Activated B cell treated with CpG ODN at 0.5 μM for 24 hours (primary cell): ENCODE results near the gene TRAF2. TPM values are rescaled to one million over a fixed set of nuclear protein-coding genes. Genes with fewer than 3 reads are reported as not detected.

Source experiments
- ATAC-seq: fragments of 200-7000 bp; cut with Tn5 transposase; one replicate; pipeline ENCODE4 v1.10.0; 2021; ENCODE audit warnings: low read depth, mild to moderate bottlenecking, moderate library complexity
- CTCF ChIA-PET: fragments of 350-600 bp; sonication (Branson Sonifier 250); formaldehyde crosslinking; loops from one replicate; lab custom pipeline; 2021; ENCODE audit warnings: antibody characterized with exemption; lab: Charles Lee
- POLR2A ChIA-PET: fragments of 350-600 bp; sonication (Branson Sonifier 250); formaldehyde crosslinking; loops from one replicate; lab custom pipeline; 2021; ENCODE audit warnings: antibody characterized with exemption; lab: Charles Lee
- DNase-seq: peaks from one replicate; pipeline ENCODE4 v3.0.0; 2022
- H3K27ac Mint-ChIP-seq: one replicate; pipeline ENCODE4 v1.8.0; 2020; ENCODE audit warnings: mixed read lengths
- H3K27me3 Mint-ChIP-seq: one replicate; pipeline ENCODE4 v1.8.0; 2021; ENCODE audit warnings: mixed read lengths
- H3K36me3 Mint-ChIP-seq: one replicate; pipeline ENCODE4 v1.8.0; 2021; ENCODE audit warnings: low read depth, mixed read lengths
- H3K4me1 Mint-ChIP-seq: one replicate; pipeline ENCODE4 v1.8.0; 2021; ENCODE audit warnings: mixed read lengths
- H3K4me3 Mint-ChIP-seq: one replicate; pipeline ENCODE4 v1.8.0; 2020; ENCODE audit warnings: mild to moderate bottlenecking, mixed read lengths
- H3K9me3 Mint-ChIP-seq: one replicate; pipeline ENCODE4 v1.8.0; 2020; ENCODE audit warnings: mixed read lengths
- CTCF ChIP-seq: fragments of 200-600 bp; IDR thresholded peaks from one replicate; pipeline ENCODE4 v1.8.0; 2022; ENCODE audit warnings: antibody characterized with exemption, mild to moderate bottlenecking
- intact Hi-C: fragments of 100-400 bp; cut with micrococcal nuclease; formaldehyde crosslinking; loops from one replicate; pipeline ENCODE4 v1.15.1; 2024
- total RNA-seq: library from RNA; stranded (reverse); gene quantifications from 2 replicates; pipeline ENCODE4 v1.2.3, GENCODE V29; 2022

Gene TRAF2
- total RNA-seq, 1 donor from 2014 or later, result 58.2 TPM

GRCh38 chr9:136947028-136947891 lies 60.9 kb downstream of the TRAF2 start:
- peaks cover 6% of the 10 kb centered on the region for H3K36me3 Mint-ChIP-seq
- TF ChIP-seq CTCF, result no peak
- intact Hi-C loops, result loop anchor here (10.0 kb wide), 1 partner anchor 278 kb away; the partner anchor contains the start of genes CYSRT1, RNF208 and RNF224
- no peak overlapping the region for H3K4me3 Mint-ChIP-seq
- POLR2A ChIA-PET, result interaction anchor here (0.6 to 3.0 kb wide), 4 partner anchors 49 to 105 kb away, joined by 3 to 10 read pairs (median 6); partner anchors contain the start of genes AJM1 and CLIC3
- peaks cover 14% of the 10 kb centered on the region for H3K4me1 Mint-ChIP-seq
- no peak for DNase-seq
- no peaks in the 10 kb centered on the region for H3K9me3 Mint-ChIP-seq
- CTCF ChIA-PET, result interaction anchor here (0.8 to 2.4 kb wide), 10 partner anchors 45 to 182 kb away, joined by 3 to 39 read pairs (median 4); partner anchors contain the start of genes CLIC3, PAXX and TRAF2
- no peak for ATAC-seq
- H3K27me3 Mint-ChIP-seq, result no peaks in the 10 kb centered on the region
- no peak overlapping the region for H3K27ac Mint-ChIP-seq

- no peak for ATAC-seq
- no peak for DNase-seq
- intact Hi-C loops, result loop anchor here (10.0 kb wide), 1 partner anchor 277 kb away; the partner anchor contains the start of genes CYSRT1, RNF208 and RNF224
- no peak overlapping the region for H3K27ac Mint-ChIP-seq
- no peak overlapping the region for H3K4me3 Mint-ChIP-seq
- no peaks in the 10 kb centered on the region for H3K36me3 Mint-ChIP-seq
- TF ChIP-seq CTCF, result no peak
- ChIA-PET CTCF (interaction anchor here (0.8 to 2.4 kb wide), 11 partner anchors 44 to 182 kb away, joined by 3 to 39 read pairs (median 3); partner anchors contain the start of genes CLIC3, PAXX and TRAF2), POLR2A (interaction anchor here (0.6 to 3.0 kb wide), 6 partner anchors 49 to 121 kb away, joined by 3 to 10 read pairs (median 4); partner anchors contain the start of genes AJM1 and CLIC3)
- H3K27me3 Mint-ChIP-seq, result no peaks in the 10 kb centered on the region
- no peaks in the 10 kb centered on the region for H3K9me3 Mint-ChIP-seq
- H3K4me1 Mint-ChIP-seq, result peaks cover 12% of the 10 kb centered on the region
These were observed 61.7 kb downstream of the TRAF2 start for GRCh38 chr9:136947955-136948510.

- no peaks in the 10 kb centered on the region for H3K36me3 Mint-ChIP-seq
- POLR2A ChIA-PET, result interaction anchor here (0.6 to 3.0 kb wide), 11 partner anchors 33 to 251 kb away, joined by 3 to 15 read pairs (median 4); partner anchors contain the start of genes AJM1, CLIC3, PAXX and TPRN
- no peak for TF ChIP-seq CTCF
These were observed 63.0 kb downstream of the TRAF2 start for GRCh38 chr9:136949239-136949816.

GRCh38 chr9:136949817-136950655 lies 63.7 kb downstream of the TRAF2 start:
- Mint-ChIP-seq H3K4me3 (peak overlapping the region; percentile 82), H3K36me3 (no peaks in the 10 kb centered on the region), H3K4me1 (peaks cover 5% of the 10 kb centered on the region), H3K27ac (peak overlapping the region; percentile 86), H3K9me3 (no peaks in the 10 kb centered on the region), H3K27me3 (no peaks in the 10 kb centered on the region)
- CTCF ChIA-PET, result no interaction called here
- no peak for TF ChIP-seq CTCF
- peak; percentile 94 for DNase-seq
- POLR2A ChIA-PET, result interaction anchor here (0.6 to 3.0 kb wide), 9 partner anchors 42 to 251 kb away, joined by 3 to 15 read pairs (median 4); partner anchors contain the start of genes AJM1, CLIC3, PAXX and TPRN
- peak; percentile 96 for ATAC-seq
- intact Hi-C loops, result loop anchor here (1.0 to 10.0 kb wide), 2 partner anchors 85 to 275 kb away; partner anchors contain the start of genes CYSRT1, RNF208 and RNF224

More at GRCh38 chr9:136949239-136949816, 63.0 kb downstream of the TRAF2 start:
- H3K9me3 Mint-ChIP-seq, result no peaks in the 10 kb centered on the region
- H3K4me1 Mint-ChIP-seq, result peaks cover 9% of the 10 kb centered on the region
- no peak for ATAC-seq
- CTCF ChIA-PET, result interaction anchor here (2.4 kb wide), 1 partner anchor 86 kb away, joined by 39 read pairs; no protein-coding TSS in a partner anchor
- no peaks in the 10 kb centered on the region for H3K27me3 Mint-ChIP-seq
- peak overlapping the region; percentile 83 for H3K27ac Mint-ChIP-seq
- peak overlapping the region; percentile 82 for H3K4me3 Mint-ChIP-seq
- no peak for DNase-seq
- intact Hi-C loops, result loop anchor here (1.0 to 10.0 kb wide), 2 partner anchors 86 to 275 kb away; partner anchors contain the start of genes CYSRT1, RNF208 and RNF224
